ENCODE measurements around the gene NSUN6. TPM values are rescaled to one million over a fixed set of nuclear protein-coding genes. Genes with fewer than 3 reads are reported as not detected.

Gene NSUN6
- total RNA-seq, 1 donor from 2014 or later = 4.8 TPM

DNA sequence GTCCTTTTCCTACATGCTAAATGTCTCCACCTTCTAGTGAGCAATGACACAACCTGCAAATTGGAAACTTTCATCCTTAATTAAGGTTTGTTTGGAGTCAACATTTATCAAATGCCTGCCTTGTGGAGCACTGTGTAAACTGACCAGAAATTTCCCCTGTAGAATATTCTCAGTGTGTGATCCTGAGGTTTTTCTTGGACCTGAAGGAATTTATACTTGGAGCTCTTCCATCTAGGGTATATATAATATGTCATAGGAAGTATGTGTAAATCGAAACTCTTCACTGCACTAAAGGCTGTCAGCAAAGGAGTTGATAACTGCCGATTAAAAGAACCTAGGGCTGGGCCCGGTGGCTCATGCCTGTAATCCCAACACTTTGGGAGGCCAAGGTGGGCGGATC lies 152.4 kb downstream of the NSUN6 start:
- no peak for ATAC-seq

DNA sequence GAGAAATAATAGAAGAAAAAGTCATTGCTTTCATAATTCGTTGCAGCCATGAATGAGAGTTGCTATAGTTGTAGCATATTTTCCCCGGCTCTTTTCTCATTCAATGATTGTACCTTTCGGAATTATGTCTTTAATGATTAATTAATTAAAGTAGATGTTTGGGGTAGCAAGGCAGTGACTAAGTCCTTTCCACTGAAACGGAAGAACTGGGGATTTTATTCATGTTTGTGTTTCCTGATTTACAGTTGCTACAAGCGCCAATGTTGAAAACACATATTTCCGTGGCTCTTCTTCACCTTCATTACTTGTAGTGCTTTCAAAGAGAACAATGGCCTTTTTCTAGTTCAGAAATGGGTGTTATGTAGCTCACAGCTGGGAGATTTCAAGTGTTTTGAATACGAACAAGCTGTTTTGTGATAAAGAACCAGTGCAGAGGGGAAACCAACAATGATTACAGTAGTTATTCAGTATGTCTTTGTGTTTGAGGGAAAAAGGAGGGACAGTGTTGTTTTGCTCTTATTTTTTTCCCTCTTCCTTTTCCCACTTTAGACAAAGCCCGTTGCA lies 153.5 kb downstream of the NSUN6 start:
- no peak for ATAC-seq

Other genes with a start within 250 kb of the NSUN6 start
- gene ARL5B, start 7.8 kb upstream of the NSUN6 start, total RNA-seq = 9.5 TPM